ENCODE results near the gene MTR. TPM values are rescaled to one million over a fixed set of nuclear protein-coding genes. Genes with fewer than 3 reads are reported as not detected.

MTR gene
- total RNA-seq, 2 donors from 2014 or later = 31.3 to 39.8 TPM

GRCh38 chr1:236834876-236835275 lies 39.8 kb downstream of the MTR start:
- H3K4me1 ChIP-seq (ENCODE audit: control insufficient read depth in 1 of 2, low read depth in 2 of 2) = no peaks in the 10 kb centered on the region
- H3K27me3 ChIP-seq (replicated peaks; ENCODE audit: insufficient read depth) = no peaks in the 10 kb centered on the region
- ATAC-seq (ENCODE audit: insufficient number of reproducible peaks, low FRiP score, low read depth) (no peak), DNase-seq (ENCODE audit: low spot score) (no peak)
- no peak overlapping the region for H3K4me3 ChIP-seq
- TF ChIP-seq, protein P1, sequence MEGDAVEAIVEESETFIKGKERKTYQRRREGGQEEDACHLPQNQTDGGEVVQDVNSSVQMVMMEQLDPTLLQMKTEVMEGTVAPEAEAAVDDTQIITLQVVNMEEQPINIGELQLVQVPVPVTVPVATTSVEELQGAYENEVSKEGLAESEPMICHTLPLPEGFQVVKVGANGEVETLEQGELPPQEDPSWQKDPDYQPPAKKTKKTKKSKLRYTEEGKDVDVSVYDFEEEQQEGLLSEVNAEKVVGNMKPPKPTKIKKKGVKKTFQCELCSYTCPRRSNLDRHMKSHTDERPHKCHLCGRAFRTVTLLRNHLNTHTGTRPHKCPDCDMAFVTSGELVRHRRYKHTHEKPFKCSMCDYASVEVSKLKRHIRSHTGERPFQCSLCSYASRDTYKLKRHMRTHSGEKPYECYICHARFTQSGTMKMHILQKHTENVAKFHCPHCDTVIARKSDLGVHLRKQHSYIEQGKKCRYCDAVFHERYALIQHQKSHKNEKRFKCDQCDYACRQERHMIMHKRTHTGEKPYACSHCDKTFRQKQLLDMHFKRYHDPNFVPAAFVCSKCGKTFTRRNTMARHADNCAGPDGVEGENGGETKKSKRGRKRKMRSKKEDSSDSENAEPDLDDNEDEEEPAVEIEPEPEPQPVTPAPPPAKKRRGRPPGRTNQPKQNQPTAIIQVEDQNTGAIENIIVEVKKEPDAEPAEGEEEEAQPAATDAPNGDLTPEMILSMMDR (IDR thresholded peaks at IDR 0.05) = no peak
- no peak overlapping the region for H3K27ac ChIP-seq
- H3K36me3 ChIP-seq = peaks cover 25% of the 10 kb centered on the region
- H3K9me3 ChIP-seq = no peaks in the 10 kb centered on the region

DNA sequence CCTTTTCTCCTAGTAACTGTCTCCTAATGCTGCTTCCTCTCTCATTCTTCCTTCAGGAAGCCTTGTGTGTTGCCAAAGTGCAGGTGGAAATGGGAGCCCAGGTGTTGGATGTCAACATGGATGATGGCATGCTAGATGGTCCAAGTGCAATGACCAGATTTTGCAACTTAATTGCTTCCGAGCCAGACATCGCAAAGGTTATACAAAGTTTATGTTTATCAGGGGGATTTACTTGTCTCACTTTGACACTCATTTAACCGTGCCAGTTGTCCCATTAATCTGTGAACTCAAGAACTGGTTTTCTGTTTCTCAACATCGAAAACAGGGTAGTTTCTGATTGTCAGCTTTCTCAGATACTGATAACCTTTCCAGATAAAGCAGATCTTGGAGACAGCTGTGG lies 40.4 kb downstream of the MTR start:
- Histone ChIP-seq H3K9me3 (no peaks in the 10 kb centered on the region), H3K4me3 (no peak overlapping the region), H3K4me1 (ENCODE audit: control insufficient read depth in 1 of 2, low read depth in 2 of 2) (no peaks in the 10 kb centered on the region), H3K27ac (no peak overlapping the region), H3K27me3 (replicated peaks; ENCODE audit: insufficient read depth) (no peaks in the 10 kb centered on the region), H3K36me3 (peaks cover 29% of the 10 kb centered on the region)
- DNase-seq (ENCODE audit: low spot score) (no peak), ATAC-seq (ENCODE audit: insufficient number of reproducible peaks, low FRiP score, low read depth) (no peak)
- TF ChIP-seq, protein P1 (IDR thresholded peaks at IDR 0.05) = no peak

- Histone ChIP-seq H3K9me3 (no peaks in the 10 kb centered on the region), H3K36me3 (peaks cover 27% of the 10 kb centered on the region), H3K4me1 (ENCODE audit: control insufficient read depth in 1 of 2, low read depth in 2 of 2) (no peaks in the 10 kb centered on the region), H3K27me3 (replicated peaks; ENCODE audit: insufficient read depth) (no peaks in the 10 kb centered on the region), H3K4me3 (no peak overlapping the region), H3K27ac (no peak overlapping the region)
- ATAC-seq (ENCODE audit: insufficient number of reproducible peaks, low FRiP score, low read depth) = no peak
- no peak for DNase-seq (ENCODE audit: low spot score)
- TF ChIP-seq, protein P1 (IDR thresholded peaks at IDR 0.05) = no peak
These were observed 41.1 kb downstream of the MTR start for GRCh38 chr1:236836157-236836556.

GRCh38 chr1:236837115-236837514 lies 42.0 kb downstream of the MTR start:
- Histone ChIP-seq H3K9me3 (no peaks in the 10 kb centered on the region), H3K4me1 (ENCODE audit: control insufficient read depth in 1 of 2, low read depth in 2 of 2) (no peaks in the 10 kb centered on the region), H3K4me3 (no peak overlapping the region), H3K36me3 (peaks cover 25% of the 10 kb centered on the region), H3K27me3 (replicated peaks; ENCODE audit: insufficient read depth) (no peaks in the 10 kb centered on the region), H3K27ac (no peak overlapping the region)
- no peak for ATAC-seq (ENCODE audit: insufficient number of reproducible peaks, low FRiP score, low read depth)
- DNase-seq (ENCODE audit: low spot score) = no peak
- TF ChIP-seq, protein P1 (IDR thresholded peaks at IDR 0.05) = no peak

GRCh38 chr1:236837897-236838296 lies 42.8 kb downstream of the MTR start:
- H3K4me3 ChIP-seq = no peak overlapping the region
- no peaks in the 10 kb centered on the region for H3K27me3 ChIP-seq (replicated peaks; ENCODE audit: insufficient read depth)
- ATAC-seq (ENCODE audit: insufficient number of reproducible peaks, low FRiP score, low read depth) (no peak), DNase-seq (ENCODE audit: low spot score) (no peak)
- H3K4me1 ChIP-seq (ENCODE audit: control insufficient read depth in 1 of 2, low read depth in 2 of 2) = no peaks in the 10 kb centered on the region
- TF ChIP-seq, protein P1 (IDR thresholded peaks at IDR 0.05) = no peak
- H3K9me3 ChIP-seq = no peaks in the 10 kb centered on the region
- H3K36me3 ChIP-seq = peaks cover 22% of the 10 kb centered on the region
- H3K27ac ChIP-seq = no peak overlapping the region

All from thoracic aorta (tissue), 2 donors.